ENCODE results near the gene ZG16.

Gene ZG16

DNA sequence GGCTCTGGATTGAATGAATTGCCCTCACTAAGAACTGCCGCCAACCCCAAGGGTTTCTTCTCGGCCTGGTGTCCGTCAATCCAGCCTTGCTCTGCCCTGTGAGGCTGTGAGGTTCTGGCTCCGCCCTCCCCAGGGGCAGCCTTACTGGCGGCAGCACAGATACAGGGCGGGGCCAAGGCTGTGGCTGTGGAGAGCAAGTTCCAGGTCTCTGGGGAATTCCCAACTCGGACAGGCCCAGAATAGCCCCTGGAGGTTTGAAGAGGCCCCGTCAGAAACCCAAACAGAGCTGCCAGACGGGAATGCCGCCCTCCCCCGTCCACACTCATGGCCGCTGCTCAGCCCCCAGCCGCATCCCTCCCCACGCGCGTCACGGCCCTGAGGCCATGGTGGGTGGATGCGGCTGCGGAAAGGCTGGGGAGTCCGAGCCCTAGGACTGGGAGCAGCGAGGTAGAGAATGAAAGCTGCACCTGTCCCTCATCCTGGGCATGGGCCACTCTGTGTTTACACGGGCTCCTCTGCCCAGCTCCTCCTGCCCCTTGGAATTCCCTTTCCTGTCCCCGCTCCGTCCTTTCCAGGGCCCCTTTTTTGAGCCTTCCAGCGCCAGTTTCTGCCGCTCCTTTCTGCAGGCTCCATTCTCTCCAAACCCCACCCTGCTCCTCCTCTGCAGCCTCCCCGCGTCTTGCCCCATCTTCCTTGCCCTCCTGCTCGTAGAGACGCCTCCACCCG, 33.3 kb downstream of the ZG16 start:
- peak; percentile 91 for DNase-seq

DNA sequence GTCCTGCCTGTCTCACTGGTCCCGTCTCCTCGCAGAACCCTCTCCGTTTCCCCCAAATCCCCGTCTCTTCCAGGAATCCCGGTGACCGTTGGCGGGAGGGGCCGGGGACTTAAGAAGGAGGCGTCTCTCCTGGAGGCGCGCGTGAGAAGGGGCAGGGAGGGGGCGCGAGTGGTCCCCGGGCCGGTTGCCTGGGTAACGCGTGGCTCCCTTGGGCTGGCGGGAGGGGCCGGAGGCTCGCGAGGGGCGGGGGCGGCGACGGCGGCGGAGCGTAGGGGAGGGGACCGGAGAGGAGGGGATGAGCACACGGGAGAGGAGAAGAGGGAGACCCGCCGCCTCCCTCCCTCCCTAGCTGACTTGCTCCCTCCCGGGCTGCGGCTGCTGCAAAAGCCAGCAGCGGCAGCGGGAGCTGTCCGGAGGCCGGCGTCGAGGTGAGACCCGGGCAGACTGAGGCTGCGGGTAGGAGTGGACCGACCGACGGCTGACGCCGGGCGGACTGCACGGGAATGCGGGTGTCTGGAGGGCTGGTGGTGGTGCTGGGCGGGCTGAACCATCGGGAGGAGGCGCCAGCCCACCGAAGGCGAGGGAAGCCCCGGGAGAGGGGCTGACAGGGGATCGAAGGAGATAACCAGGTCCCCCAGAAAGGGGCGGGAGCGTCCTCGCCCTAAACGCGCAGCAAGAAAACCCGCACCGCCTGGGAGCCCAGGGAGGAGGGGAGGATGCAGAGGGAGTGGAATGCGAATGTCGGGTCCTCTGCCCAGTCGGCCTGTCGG, 34.0 kb downstream of the ZG16 start, which contains the start of gene PRRT2:
PRRT2 (plus strand) TSS at position 298 of the 770 bp plus-strand sequence. CDS start 862 bp downstream, outside the sequence.
- DNase-seq: no peak

DNA sequence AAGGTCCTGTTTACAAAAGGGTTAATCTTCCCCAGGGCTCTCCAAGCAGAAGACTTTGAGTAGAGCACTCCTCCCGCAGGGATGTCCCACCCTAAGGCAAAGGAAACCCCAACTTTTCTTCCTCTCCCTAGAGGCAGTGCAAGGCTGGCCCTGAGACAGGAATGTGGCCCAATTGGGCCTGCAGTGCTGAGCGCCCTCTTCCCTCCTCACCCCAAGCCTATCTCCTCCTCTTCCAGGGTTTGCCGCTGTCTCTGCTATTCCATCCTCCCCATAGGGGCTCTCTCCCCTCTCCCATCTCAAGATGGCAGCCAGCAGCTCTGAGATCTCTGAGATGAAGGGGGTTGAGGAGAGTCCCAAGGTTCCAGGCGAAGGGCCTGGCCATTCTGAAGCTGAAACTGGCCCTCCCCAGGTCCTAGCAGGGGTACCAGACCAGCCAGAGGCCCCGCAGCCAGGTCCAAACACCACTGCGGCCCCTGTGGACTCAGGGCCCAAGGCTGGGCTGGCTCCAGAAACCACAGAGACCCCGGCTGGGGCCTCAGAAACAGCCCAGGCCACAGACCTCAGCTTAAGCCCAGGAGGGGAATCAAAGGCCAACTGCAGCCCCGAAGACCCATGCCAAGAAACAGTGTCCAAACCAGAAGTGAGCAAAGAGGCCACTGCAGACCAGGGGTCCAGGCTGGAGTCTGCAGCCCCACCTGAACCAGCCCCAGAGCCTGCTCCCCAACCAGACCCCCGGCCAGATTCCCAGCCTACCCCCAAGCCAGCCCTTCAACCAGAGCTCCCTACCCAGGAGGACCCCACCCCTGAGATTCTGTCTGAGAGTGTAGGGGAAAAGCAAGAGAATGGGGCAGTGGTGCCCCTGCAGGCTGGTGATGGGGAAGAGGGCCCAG, 34.9 kb downstream of the ZG16 start:
- no peak for DNase-seq

DNA sequence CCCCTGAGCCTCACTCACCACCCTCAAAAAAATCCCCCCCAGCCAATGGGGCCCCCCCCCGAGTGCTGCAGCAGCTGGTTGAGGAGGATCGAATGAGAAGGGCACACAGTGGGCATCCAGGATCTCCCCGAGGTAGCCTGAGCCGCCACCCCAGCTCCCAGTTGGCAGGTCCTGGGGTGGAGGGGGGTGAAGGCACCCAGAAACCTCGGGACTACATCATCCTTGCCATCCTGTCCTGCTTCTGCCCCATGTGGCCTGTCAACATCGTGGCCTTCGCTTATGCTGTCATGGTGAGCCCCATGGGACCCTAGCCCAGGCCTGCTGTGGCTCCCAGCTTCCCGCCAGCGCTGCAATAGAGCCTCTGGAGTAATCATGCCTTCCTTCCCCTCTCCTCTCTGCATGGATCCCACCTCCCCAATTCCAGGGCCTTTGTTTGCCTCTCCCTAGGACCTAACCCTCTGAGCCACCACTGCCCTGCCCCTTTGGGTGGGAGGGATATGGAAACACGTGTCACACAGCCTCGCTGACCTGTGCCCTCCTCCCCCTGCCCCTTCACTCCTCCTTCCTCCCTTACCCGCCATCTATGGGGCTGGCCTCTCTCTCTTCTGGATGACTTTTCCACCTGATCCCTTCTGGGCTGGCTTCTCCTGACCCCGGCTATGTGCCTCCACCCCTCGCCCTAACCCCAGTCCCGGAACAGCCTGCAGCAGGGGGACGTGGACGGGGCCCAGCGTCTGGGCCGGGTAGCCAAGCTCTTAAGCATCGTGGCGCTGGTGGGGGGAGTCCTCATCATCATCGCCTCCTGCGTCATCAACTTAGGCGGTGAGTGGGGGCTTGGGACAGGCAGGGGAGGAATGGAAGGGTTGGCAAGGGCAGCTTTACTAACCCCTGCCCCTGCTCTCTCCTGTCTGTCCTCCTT, 35.8 kb downstream of the ZG16 start:
- DNase-seq: no peak

DNA sequence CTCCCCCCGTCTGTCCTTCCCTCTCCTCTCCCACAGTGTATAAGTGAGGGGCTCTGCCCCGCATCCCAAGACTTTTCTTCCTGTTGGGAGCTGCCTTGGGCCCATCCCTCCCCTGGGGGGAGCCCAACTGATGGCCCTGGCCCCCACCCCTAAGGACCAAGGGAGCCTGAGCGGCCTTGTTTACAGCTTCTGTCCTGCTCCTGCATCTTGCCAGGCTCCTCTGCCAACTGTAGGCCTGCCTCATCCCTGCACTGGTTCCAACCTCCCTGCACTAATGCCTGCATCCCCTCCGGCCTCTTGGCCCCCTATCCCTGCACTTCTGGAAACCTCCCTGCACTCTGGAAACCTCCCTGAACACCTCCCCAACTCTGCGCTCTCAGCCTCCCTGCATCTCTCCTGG, 36.5 kb downstream of the ZG16 start:
- no peak for DNase-seq

DNA sequence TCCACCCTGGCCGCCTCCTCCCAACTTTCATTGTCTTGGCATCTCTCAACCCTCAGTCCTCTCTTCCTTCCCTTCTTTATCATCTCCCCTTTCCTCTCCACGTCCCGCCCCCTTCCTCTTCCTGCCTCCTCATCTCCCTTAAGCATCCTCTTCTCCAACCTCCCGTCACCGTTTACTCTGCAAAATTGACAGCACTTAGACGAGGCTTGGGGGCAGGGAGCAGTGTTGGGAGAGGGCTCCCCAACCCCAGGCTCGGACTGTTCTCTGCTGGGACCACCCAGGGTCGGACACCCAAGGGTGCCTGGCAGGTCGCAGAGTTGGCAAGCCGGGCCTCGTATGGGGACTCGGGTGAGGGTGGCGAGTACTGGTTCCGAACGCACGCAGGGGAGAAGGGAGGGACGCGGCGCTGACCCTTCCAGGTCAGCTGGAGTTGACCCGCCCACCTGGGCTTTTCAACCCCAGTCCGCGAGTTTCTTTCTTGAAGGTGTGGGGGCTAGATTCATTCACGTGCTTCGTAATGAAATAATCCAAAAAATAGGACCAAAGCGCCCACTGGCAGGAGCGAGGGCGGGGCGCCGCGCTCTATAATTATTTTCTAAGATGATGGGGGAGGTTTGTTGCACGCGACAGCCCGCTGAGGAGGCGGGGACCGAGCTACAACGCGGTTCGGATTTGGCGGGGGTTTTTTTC, 37.1 kb downstream of the ZG16 start:
- no peak for DNase-seq

DNA sequence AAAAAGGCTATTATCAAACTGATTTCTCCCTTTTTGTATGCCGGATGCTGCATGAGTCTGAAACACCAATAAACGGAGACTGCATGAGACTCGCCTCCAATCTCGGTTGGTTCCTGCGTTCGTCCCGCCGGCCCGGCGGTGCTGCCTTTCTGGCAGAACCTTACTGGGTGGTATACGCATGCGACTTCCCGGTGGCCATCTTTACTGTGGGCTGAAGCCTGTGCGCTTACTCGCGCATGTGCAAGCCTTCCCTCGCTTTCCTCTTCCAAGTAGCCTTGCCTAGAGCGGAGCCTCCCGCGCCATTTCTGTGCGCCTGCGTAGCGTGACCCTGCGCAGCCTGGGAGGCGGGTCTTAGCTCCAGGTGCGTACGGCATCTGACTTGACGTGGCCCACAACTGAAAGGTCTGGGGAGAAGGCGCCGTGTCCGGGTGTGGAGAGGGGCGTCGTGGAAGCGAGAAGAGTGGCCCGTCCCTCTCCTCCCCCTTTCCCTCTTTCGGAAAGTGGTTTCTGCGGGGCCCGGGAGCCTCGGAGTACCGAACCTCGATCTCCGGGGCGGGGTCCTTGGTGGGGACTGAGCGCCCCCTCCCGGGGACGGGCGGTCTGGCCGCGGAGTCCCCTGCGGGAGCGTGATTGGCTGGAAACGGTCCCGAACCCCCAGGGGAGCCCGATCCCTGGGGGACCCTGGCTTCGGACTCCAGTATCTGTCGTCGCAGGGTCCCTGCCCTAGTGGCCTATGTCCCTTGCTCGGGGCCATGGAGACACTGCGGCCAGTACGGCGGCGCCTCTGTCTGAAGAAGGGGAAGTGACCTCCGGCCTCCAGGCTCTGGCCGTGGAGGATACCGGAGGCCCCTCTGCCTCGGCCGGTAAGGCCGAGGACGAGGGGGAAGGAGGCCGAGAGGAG, 38.0 kb downstream of the ZG16 start, which contains the start of gene PAGR1:
PAGR1 (plus strand) TSS at position 360 of the 901 bp plus-strand sequence; CDS start at position 734, 374 bp downstream.
- peak; percentile 98 for DNase-seq

DNA sequence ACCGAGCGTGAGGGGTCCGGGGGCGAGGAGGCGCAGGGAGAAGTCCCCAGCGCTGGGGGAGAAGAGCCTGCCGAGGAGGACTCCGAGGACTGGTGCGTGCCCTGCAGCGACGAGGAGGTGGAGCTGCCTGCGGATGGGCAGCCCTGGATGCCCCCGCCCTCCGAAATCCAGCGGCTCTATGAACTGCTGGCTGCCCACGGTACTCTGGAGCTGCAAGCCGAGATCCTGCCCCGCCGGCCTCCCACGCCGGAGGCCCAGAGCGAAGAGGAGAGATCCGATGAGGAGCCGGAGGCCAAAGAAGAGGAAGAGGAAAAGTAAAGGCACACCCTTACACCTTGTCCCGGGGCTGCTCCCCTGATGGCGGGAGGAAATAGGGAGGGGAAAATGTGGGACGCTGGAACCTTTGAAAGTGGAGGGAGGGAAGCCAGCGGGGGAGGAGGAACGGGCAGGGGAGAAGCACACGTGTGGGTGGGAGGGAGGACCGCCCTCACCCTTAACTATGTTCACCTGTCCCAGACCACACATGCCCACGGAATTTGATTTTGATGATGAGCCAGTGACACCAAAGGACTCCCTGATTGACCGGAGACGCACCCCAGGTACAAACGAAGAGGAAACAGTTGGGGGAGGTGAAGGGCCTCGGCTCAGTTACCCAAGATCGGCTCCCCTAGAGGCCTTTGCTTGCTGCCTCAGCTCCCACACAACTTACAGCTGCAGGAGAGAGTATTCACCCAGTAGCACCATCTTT, 38.8 kb downstream of the ZG16 start:
- no peak for DNase-seq

DNA sequence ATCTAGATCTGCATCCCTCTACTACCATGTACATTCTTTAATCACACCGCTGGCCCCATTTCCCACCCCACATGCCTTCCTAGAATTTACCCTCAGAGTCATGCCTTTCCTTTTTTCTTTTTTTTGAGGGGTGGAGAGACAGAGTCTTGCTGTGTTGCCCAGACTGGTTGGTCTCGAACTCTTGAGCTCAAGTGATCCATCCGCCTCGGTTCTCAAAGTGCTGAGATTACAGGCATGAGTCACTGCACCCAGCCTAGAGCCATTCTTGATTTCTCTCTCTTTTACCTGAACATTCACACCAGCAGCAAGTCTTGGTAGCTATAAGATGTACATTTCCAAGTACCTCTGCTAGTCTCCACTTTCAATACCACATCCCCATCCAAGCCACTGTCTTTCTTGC, 40.0 kb downstream of the ZG16 start:
- DNase-seq: no peak

DNA sequence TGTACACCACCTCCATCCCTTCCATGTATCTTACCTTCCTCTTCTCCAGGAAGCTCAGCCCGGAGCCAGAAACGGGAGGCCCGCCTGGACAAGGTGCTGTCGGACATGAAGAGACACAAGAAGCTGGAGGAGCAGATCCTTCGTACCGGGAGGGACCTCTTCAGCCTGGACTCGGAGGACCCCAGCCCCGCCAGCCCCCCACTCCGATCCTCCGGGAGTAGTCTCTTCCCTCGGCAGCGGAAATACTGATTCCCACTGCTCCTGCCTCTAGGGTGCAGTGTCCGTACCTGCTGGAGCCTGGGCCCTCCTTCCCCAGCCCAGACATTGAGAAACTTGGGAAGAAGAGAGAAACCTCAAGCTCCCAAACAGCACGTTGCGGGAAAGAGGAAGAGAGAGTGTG, 41.5 kb downstream of the ZG16 start:
- no peak for DNase-seq

DNA sequence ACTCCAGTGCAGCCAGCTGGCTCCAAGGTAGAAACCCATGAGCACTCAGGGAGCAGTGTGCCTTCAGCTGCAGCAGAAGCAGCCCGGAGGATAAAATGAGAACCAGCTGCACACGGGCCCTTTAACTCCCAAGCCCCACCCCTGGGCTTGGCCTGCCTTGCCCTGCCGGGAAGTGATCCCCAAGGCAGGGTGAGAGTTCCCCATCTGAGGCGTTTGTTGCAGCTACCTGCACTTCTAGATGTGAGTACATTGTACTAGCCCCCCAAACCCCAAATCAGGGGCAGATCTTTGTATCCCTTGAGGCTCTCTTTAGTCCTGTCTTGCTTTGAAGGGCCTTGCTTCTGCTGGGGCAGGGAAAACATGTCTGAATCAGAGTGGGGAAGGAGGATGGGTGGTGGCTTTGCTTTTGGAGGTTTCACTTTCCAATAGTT, 42.2 kb downstream of the ZG16 start, which contains the start of gene MVP:
MVP (plus strand) TSS at position 192 of the 431 bp plus-strand sequence. CDS start 10,088 bp downstream, outside the sequence.
- DNase-seq: peak; percentile 76

DNA sequence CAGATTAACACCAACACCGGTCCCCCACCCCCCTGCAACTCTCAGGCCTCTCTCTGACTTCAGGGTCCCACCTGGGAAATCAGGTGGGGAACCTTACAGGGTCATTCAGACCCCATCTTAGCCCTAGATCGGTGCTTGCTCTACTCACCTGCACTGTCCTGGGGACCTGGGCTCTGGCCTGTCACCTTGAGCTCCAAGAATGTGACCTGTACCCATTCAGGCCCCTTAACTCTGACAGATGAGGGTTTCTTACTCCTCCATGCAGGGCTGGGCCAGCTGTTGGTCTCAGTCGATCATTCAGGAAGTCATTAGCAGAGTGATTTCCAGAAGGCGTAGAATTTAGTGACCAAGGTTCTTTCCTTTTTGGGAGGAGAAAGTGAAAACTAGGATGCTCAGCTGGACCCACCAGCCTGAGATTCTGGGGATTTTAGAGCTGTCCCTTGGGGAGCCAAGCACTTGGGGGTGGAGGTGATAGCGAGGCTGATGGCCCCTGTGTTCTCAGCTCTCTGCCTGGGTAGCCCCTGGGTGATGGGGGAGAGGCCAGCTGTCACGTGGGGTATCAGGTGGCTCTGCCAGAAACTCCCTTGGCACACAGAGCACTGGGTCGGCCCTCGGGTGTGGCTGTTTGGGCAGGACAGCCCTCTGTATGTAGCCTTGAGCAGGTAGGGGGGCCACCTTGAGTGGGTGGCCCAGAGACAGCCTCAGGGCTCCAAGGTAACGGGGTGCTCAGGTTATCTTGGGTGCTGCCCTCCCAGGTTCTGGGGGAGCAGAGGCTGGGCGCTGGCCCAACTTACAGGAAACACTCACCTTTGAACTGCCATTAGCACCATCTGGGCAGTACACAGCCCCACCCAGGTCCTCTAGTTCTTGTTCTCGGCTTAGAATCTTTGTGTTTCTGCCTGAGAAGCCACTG, 42.9 kb downstream of the ZG16 start:
- DNase-seq: peak; percentile 30

DNA sequence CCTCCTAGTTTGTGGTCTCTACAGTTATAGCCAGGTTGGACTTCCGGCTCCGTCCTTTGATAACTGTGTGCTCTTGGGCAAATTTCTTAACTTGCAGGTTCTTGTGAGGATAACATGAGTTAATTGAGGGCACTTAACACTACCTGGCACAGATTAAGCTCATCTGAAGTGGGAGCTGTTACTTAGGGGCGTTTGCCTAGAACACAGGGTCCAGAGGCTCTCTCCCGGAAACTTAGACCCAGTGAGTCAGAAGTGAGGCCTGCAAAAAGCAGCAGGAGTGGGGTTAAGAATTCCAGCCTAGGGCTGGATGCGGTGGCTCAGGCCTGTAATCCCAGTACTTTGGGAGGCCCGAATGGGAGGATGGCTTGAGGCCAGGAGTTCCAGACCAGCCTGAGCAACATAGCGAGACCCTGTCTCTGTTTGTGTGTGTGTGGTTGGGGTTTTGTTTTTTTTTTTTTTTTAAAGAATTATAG, 43.6 kb downstream of the ZG16 start:
- DNase-seq: no peak

DNA sequence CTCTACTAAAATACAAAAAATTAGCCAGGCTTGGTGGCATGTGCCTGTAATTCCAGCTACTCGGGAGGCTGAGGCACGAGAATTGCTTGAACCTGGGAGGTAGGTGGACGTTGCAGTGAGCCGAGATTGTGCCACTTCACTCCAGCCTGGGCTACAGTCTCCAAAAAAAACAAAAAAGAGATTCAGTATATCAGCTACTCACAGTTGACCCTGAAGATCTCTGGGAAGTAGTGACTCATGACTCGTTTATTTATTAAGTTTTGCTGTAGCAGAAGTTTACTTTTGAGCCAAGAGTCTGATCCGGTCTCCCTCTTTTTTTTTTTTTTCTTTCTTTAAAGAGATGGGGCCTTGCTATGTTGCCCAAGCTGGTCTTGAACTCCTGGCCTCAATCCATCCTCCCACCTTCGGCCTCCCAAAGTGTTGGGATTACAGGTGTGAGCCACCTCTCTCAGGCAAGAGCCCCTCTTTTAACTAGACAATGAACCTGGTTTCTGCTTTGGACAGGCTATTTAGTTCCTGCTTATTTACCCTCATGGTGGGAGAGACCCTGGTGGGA, 46.6 kb downstream of the ZG16 start:
- no peak for DNase-seq

DNA sequence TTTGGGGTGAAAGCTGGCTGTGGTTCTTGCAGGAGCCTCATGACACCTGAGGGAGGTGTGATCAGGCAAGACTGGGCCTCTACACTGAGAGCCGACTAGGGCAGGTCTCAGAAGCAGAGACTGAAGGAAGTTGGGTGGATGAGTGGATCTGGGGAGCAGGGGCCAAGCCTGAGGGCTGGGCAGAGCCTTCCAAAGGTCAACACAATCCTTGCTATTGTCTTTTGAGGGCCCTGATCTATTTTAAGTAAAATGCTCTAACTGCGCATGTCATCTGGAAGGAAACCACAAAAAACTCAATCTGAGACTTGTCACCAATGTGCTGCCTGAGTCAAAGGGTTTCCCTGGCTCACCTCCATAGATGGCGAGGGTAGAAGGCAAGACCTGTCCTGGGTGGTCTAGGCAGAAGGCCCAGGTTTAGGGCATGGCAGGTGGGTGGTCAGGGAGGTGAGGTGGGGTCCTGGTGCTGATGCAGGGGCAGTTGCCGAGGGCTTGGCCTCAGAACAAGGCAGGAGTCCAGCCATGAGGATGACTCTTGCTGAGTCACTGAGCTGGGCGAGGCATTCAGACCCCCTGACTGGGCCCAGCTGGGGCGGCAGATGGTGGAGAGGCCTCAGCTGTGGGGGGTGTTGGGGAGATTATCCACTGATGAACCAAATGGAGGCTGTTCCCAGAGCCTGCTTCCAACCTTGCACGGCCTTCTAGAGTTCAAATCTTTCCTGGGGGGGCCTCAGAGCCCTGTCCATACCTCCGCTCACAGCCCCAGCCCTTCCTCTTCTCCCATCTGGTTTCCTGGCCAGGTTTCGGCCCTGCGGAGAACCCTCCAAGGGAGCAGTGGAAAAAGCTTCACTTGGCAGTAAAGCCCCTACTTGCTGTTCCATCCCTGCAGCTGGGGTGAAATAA, 47.3 kb downstream of the ZG16 start:
- peak; percentile 94 for DNase-seq

DNA sequence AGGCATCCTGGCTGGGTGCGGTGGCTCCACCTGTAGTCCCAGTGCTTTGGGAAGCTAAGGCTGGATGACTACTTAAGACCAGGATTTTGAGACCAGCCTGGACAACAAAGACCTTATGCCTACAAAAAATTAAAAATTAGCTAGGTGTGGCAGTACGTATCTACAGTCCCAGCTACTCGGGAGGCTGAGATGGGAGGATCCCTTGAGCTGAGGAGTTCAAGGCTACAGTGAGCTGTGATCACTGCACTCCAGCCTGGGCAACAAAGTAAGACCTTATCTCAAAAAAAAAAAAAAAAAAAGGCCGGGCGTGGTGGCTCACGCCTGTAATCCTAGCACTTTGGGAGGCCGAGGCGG, 48.3 kb downstream of the ZG16 start:
- DNase-seq: no peak

DNA sequence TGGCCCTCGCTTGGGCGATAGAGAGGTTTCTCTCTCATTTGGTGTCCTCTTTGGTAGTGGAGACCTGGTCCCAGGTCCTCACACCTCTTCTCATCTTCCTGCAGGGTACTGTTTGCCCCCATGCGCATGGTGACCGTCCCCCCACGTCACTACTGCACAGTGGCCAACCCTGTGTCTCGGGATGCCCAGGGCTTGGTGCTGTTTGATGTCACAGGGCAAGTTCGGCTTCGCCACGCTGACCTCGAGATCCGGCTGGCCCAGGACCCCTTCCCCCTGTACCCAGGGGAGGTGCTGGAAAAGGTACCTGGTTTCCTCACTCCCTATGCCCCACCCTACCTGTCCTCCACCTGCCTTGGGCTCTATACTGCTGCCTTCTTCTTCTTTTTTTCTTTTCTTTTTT, 52.7 kb downstream of the ZG16 start:
- DNase-seq: no peak
